Lower leg skin (tissue), 3 donors: ENCODE data around the gene GOLGA1.

Experiments used
- CTCF ChIP-seq, 3 donors: fragments of 450-650 bp; IDR thresholded peaks; one replicate each; pipeline ENCODE4 v1.5.1; 2016; ENCODE audit warnings: antibody characterized with exemption in 3 of 3, mild to moderate bottlenecking in 3 of 3, moderate library complexity in 2 of 3
- POLR2A ChIP-seq, 2 donors: fragments of 450-650 bp; IDR thresholded peaks; one replicate each; pipeline ENCODE4 v1.6.1; 2016 to 2017; ENCODE audit warnings: antibody characterized with exemption in 2 of 2, mild to moderate bottlenecking in 1 of 2, moderate library complexity in 1 of 2

DNA sequence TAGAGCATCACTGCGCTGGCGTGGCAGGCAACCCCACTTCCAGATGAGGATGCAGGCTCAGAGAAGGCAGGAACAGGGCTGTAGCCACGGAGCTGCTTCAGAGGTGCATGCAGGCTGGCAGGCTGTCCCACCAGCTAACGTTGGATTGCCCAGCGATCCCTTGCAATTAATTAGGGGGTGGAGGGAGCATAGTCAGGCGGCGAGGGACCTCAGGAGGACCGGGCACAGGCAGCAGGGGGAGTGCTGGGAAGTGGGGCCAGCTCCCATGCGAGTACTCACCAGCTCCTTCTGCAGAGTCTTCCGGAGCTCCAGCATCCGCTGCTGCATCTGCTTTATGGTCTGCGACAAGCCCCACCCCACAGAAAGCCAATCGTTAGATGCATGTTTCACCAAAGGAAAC is 58.7 kb downstream of the GOLGA1 start:
- TF ChIP-seq CTCF (IDR thresholded peaks at IDR 0.05) = no peak
- TF ChIP-seq POLR2A (IDR thresholded peaks at IDR 0.05) = no peak
